Suprapubic skin (tissue), 4 donors: ENCODE measurements around the gene SLC25A31. TPM values are rescaled to one million over a fixed set of nuclear protein-coding genes. Genes with fewer than 3 reads are reported as not detected.

Source experiments
- DNase-seq, 2 donors: peaks; one replicate each; pipeline ENCODE4 v3.0.0-alpha.2; 2019; ENCODE audit warnings: low spot score in 2 of 2
- H3K27ac ChIP-seq: fragments of 200-600 bp; sonication (generic); one replicate; pipeline ENCODE4 v1.5.1; 2019
- H3K27me3 ChIP-seq: fragments of 200-600 bp; sonication (generic); one replicate; pipeline ENCODE4 v1.5.1; 2019
- H3K36me3 ChIP-seq: fragments of 200-600 bp; sonication (generic); one replicate; pipeline ENCODE4 v1.5.1; 2019
- H3K4me1 ChIP-seq: fragments of 200-600 bp; sonication (generic); one replicate; pipeline ENCODE4 v1.5.1; 2019
- H3K4me3 ChIP-seq: fragments of 200-600 bp; sonication (generic); one replicate; pipeline ENCODE4 v1.5.1; 2019; ENCODE audit warnings: mild to moderate bottlenecking
- H3K9me3 ChIP-seq: fragments of 200-600 bp; sonication (generic); one replicate; pipeline ENCODE4 v1.5.1; 2019
- EP300 ChIP-seq: sonication (generic); formaldehyde crosslinking; IDR thresholded peaks from one replicate; pipeline ENCODE4 v1.6.1; 2017; ENCODE audit warnings: antibody characterized with exemption
- POLR2A ChIP-seq, 2 donors: fragments of 450-650 bp; IDR thresholded peaks; one replicate each; pipeline ENCODE4 v1.6.1; 2017; ENCODE audit warnings: antibody characterized with exemption in 2 of 2, mild to moderate bottlenecking in 2 of 2, moderate library complexity in 2 of 2
- POLR2AphosphoS5 ChIP-seq, 3 donors: sonication (generic); formaldehyde crosslinking; IDR thresholded peaks; one replicate each; pipeline ENCODE4 v1.6.1; 2017; ENCODE audit warnings: antibody characterized with exemption in 3 of 3
- WGBS: methylation state at CpG from one replicate; pipeline ENCODE4 v1.1.5; 2018; 5-methylcytosine and 5-hydroxymethylcytosine counted together
- total RNA-seq, 4 donors: library from RNA; depleted of rRNA; stranded (reverse); fragments of >200 nt; gene quantifications; one replicate each; pipeline ENCODE4 v1.1.0, GENCODE V29; 2016
- TF ChIP-seq, protein P1 (sequence below), 2 donors: fragments of 200-600 bp in 1 of 2; fragments of 450-650 bp in 1 of 2; sonication (generic) in 1 of 2; IDR thresholded peaks; one replicate each; pipeline ENCODE4 v1.5.1; 2016 to 2019; ENCODE audit warnings: antibody characterized with exemption in 2 of 2, mild to moderate bottlenecking in 1 of 2, moderate library complexity in 1 of 2

SLC25A31 gene
- total RNA-seq, 4 donors from 2014 or later, result not detected

DNA sequence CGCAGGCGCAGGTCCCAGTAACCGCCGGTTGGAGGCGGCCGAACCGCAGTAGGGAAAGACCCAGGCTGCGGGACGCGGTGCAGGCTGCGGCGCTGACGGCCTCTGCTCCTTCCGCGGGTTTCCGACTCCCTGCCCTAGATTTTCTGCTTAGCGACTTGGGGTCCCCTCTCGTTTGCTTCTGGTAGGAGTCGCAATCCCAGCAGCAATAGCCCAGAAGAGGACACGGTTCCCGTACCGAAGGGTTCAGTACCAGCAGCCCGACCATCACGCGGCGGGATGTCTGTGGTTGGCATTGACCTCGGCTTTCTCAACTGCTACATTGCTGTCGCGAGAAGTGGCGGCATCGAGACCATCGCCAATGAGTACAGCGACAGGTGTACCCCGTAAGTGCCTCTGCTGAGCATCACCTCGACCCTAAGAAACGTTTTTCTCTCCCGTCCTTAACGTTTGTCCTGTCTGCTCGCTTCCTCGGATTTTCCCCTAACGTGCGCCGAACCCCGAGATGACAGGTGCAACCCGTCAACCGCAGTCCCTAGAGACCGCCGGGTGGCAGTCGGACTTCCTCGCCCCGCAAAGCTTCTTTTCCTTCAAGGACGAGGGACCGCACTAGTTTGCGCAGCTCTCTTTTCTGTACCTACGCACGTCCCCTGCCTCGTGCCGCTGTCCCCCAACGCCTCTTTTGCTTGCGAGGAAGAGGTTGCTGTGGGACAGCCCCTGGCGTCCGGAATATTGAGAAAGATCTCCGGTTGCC is 52.2 kb downstream of the SLC25A31 start, which contains the start of gene HSPA4L:
HSPA4L (plus strand) TSS at position 48 of the 751 bp plus-strand sequence; CDS start at position 277, 229 bp downstream.
- no peaks in the 10 kb centered on the region for H3K27me3 ChIP-seq
- H3K9me3 ChIP-seq, result no peaks in the 10 kb centered on the region
- no peaks in the 10 kb centered on the region for H3K36me3 ChIP-seq
- peak within 1 kb of the TSS; percentile 89 for H3K4me3 ChIP-seq
- peak within 1 kb of the TSS; percentile 81 for H3K27ac ChIP-seq
- H3K4me1 ChIP-seq, result peaks cover 10% of the 10 kb centered on the region
- WGBS, result 0% methylated on average over 47 of the region's 63 CpGs
- TF ChIP-seq POLR2AphosphoS5 (IDR thresholded peaks at IDR 0.05) (peak in 2 of 3 donors; percentile 15 to 63), EP300 (no peak), POLR2A (IDR thresholded peaks at IDR 0.05) (peak in 1 of 2 donors; percentile 39)
- TF ChIP-seq, protein P1, sequence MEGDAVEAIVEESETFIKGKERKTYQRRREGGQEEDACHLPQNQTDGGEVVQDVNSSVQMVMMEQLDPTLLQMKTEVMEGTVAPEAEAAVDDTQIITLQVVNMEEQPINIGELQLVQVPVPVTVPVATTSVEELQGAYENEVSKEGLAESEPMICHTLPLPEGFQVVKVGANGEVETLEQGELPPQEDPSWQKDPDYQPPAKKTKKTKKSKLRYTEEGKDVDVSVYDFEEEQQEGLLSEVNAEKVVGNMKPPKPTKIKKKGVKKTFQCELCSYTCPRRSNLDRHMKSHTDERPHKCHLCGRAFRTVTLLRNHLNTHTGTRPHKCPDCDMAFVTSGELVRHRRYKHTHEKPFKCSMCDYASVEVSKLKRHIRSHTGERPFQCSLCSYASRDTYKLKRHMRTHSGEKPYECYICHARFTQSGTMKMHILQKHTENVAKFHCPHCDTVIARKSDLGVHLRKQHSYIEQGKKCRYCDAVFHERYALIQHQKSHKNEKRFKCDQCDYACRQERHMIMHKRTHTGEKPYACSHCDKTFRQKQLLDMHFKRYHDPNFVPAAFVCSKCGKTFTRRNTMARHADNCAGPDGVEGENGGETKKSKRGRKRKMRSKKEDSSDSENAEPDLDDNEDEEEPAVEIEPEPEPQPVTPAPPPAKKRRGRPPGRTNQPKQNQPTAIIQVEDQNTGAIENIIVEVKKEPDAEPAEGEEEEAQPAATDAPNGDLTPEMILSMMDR (IDR thresholded peaks at IDR 0.05), result no peak
- DNase-seq, result peak; percentile 78 to 86

DNA sequence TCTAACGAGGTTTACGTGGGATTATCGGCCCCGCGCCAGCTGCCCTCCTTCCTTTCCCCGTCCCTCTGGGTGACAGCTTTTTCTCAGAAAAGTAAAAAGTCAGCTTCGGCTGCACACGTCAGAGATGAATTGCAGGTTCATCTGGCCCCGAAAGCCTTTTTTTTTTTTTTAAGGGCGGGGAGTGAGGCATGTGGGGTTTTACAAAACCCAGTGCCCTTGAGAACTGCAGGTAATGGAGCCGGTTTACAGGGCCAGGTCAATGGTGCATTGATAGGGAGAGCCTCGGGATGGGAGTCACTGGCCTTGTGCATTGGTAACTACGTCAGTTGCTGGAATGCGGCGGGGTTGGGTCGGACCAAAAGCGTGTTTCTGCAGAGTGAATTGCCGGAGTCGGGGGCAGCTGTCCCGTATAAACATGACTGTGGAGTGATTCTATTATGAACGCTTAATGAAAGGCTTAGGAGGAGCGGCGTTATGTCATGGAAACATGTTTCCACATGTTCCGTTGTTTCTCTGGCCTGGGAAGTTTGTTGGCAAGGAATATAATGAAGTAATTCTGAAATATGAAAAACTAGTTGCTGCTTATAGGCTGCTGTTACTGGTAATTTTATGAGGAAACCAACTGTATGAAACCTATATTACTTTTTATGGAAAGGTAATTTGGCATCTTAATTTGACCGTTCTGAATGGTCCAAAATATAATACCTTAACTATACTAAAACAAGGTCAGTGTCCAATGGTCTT is 53.0 kb downstream of the SLC25A31 start:
- peak; percentile 86 to 87 for DNase-seq
- WGBS, result 9% methylated on average over 25 of the region's 25 CpGs

DNA sequence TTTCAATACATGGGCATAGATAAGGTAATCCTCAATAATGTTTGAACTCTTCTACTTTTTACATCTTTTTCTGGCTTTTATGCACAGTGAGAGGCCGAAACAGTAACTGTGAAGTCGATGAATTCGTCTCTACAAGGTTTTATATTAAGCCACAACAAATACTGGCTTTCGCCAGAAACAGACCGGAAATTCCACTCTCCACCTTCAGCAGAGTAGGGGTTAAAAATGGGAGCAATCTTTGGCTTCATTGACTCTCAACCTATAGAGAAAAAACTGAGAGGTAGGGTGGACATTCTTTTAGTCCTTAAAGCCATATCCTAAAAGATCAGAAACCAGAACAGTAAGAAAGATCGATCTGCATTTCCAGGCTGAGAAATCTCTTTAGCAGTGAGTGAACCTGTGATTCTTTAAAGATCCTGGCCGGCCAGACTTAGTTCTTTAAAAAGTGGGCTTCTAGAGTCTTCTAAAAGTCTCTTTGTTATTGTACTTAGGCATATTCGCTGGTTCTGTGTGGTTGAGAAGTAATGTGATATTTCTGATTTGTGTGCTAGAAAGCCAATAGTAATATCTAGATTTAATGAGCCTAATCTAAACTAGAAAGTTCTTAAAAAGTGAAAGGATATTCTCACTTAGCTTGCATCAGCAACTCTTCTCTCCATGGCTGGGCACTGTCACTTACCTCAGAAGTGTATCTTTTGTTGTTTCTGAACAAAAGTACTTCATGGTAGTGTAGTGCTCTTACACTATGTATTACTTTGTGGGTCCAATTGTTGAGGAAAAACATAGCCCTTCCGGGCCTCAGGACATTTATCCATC is 54.0 kb downstream of the SLC25A31 start:
- H3K4me1 ChIP-seq, result peaks cover 10% of the 10 kb centered on the region
- no peaks in the 10 kb centered on the region for H3K36me3 ChIP-seq
- no peaks in the 10 kb centered on the region for H3K9me3 ChIP-seq
- H3K27me3 ChIP-seq, result no peaks in the 10 kb centered on the region
- peak overlapping the region; percentile 89 for H3K4me3 ChIP-seq
- no peak for DNase-seq
- H3K27ac ChIP-seq, result peak overlapping the region; percentile 81
- no peak for TF ChIP-seq POLR2A (IDR thresholded peaks at IDR 0.05)
- no peak for TF ChIP-seq EP300
- TF ChIP-seq, protein P1 (IDR thresholded peaks at IDR 0.05), result no peak
- TF ChIP-seq POLR2AphosphoS5 (IDR thresholded peaks at IDR 0.05), result no peak
- WGBS, result 60% methylated on average over 9 of the region's 9 CpGs

More for the DNA sequence above, 53.0 kb downstream of the SLC25A31 start:
- peak overlapping the region; percentile 81 for H3K27ac ChIP-seq
- TF ChIP-seq POLR2AphosphoS5 (IDR thresholded peaks at IDR 0.05), result peak in 1 of 3 donors; percentile 23
- TF ChIP-seq POLR2A (IDR thresholded peaks at IDR 0.05), result no peak
- peak overlapping the region; percentile 89 for H3K4me3 ChIP-seq
- H3K36me3 ChIP-seq, result no peaks in the 10 kb centered on the region
- H3K27me3 ChIP-seq, result no peaks in the 10 kb centered on the region
- no peaks in the 10 kb centered on the region for H3K9me3 ChIP-seq
- H3K4me1 ChIP-seq, result peaks cover 10% of the 10 kb centered on the region

DNA sequence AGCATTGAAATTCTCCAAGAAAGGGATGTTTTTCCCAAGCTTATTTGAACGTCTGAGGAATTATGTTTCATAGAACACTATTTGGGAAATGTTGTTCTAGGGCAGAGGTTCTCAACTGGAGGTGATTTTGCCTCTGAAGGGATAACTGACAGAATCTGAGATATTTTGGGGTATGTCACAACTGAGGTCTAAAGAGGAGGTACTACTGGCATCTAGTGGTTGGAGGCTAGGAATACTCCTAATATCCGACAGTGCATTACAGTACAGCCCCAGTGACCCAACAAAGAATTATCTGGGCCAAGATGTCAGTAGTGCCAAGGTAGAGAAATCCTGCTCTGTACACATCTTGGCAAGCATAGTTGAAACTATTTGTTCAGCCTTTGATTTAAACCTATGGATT is 58.3 kb downstream of the SLC25A31 start:
- H3K36me3 ChIP-seq, result no peaks in the 10 kb centered on the region
- WGBS, result 63% methylated on average over 2 of the region's 2 CpGs
- no peak for DNase-seq

DNA sequence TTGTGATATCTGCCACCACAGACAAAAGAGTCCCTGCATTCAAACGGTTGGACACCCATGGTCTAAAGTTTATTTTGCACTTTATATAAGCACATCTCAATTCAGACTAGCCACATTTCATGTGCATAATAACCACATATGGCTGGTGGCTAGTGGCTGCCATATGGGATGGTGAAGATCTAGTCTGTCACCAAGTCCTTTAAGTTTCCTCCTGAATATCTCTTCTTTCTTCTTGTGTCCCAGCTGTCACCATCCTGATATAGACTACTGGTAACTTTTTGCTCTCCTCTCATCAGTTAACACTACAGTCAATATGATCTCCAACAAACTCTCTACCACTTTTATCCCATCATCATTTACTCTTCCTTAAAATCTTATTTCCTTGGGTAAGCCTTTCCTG is 61.2 kb downstream of the SLC25A31 start:
- TF ChIP-seq POLR2A (IDR thresholded peaks at IDR 0.05), result no peak
- TF ChIP-seq POLR2AphosphoS5 (IDR thresholded peaks at IDR 0.05), result no peak
- no peak for TF ChIP-seq EP300
- TF ChIP-seq, protein P1 (IDR thresholded peaks at IDR 0.05), result no peak
- Histone ChIP-seq H3K27me3 (no peaks in the 10 kb centered on the region), H3K4me3 (no peak overlapping the region), H3K4me1 (no peaks in the 10 kb centered on the region), H3K36me3 (no peaks in the 10 kb centered on the region), H3K27ac (no peak overlapping the region), H3K9me3 (no peaks in the 10 kb centered on the region)
- no peak for DNase-seq
- WGBS, result 64% methylated on average over 1 of the region's 1 CpG

More for the DNA sequence above, 58.3 kb downstream of the SLC25A31 start:
- H3K9me3 ChIP-seq, result no peaks in the 10 kb centered on the region
- peaks cover under 1% of the 10 kb centered on the region for H3K4me1 ChIP-seq
- no peak for TF ChIP-seq POLR2AphosphoS5 (IDR thresholded peaks at IDR 0.05)
- no peak for TF ChIP-seq EP300
- TF ChIP-seq, protein P1 (IDR thresholded peaks at IDR 0.05), result peak in 1 of 2 donors; percentile 23
- H3K4me3 ChIP-seq, result no peak overlapping the region
- no peak overlapping the region for H3K27ac ChIP-seq
- H3K27me3 ChIP-seq, result no peaks in the 10 kb centered on the region
